Choroid plexus epithelial cell (primary cell): Measurements from ENCODE around the gene DNTT.

Experiments
- DNase-seq: peaks from one replicate; pipeline ENCODE4 v3.0.0-alpha.2; 2010; ENCODE audit warnings: low read depth
- H3K4me3 ChIP-seq: 2 replicates; pipeline ENCODE4 v1.5.1; 2011; ENCODE audit warnings: low read depth, mild to moderate bottlenecking, control low read depth, low read length, moderate library complexity
- TF ChIP-seq, protein P1 (sequence below): conservative IDR thresholded peaks from 2 replicates; pipeline ENCODE4 v1.5.1; 2011; ENCODE audit warnings: low read depth, mild to moderate bottlenecking, control low read depth, inconsistent platforms, low read length, moderate library complexity

The DNTT gene

DNA sequence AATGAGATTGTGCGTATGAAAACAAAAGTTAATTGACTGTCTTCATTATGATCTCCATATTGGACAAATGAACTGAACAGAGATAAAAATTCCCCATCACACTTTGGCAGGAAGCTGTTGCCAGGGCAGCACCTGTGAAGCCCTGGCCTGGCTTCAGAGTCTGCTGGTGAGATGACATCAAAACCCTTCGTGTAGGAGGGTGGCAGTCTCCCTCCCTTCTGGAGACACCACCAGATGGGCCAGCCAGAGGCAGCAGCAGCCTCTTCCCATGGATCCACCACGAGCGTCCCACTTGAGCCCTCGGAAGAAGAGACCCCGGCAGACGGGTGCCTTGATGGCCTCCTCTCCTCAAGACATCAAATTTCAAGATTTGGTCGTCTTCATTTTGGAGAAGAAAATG is at the start of gene DNTT:
Gene DNTT (plus strand): TSS at position 205 of the 400 bp plus-strand sequence. CDS start 64 bp downstream, at position 269.
- TF ChIP-seq, protein P1, sequence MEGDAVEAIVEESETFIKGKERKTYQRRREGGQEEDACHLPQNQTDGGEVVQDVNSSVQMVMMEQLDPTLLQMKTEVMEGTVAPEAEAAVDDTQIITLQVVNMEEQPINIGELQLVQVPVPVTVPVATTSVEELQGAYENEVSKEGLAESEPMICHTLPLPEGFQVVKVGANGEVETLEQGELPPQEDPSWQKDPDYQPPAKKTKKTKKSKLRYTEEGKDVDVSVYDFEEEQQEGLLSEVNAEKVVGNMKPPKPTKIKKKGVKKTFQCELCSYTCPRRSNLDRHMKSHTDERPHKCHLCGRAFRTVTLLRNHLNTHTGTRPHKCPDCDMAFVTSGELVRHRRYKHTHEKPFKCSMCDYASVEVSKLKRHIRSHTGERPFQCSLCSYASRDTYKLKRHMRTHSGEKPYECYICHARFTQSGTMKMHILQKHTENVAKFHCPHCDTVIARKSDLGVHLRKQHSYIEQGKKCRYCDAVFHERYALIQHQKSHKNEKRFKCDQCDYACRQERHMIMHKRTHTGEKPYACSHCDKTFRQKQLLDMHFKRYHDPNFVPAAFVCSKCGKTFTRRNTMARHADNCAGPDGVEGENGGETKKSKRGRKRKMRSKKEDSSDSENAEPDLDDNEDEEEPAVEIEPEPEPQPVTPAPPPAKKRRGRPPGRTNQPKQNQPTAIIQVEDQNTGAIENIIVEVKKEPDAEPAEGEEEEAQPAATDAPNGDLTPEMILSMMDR: no peak
- DNase-seq: no peak
- no peak within 1 kb of the TSS for H3K4me3 ChIP-seq

- H3K4me3 ChIP-seq: no peak overlapping the region
- TF ChIP-seq, protein P1: no peak
- no peak for DNase-seq
Observed at GRCh38 chr10:96254976-96255375, 49.3 kb upstream of the DNTT start.

- H3K4me3 ChIP-seq: no peak overlapping the region
- no peak for DNase-seq
- TF ChIP-seq, protein P1: no peak
Observed at GRCh38 chr10:96255549-96256333, 48.5 kb upstream of the DNTT start.

DNA sequence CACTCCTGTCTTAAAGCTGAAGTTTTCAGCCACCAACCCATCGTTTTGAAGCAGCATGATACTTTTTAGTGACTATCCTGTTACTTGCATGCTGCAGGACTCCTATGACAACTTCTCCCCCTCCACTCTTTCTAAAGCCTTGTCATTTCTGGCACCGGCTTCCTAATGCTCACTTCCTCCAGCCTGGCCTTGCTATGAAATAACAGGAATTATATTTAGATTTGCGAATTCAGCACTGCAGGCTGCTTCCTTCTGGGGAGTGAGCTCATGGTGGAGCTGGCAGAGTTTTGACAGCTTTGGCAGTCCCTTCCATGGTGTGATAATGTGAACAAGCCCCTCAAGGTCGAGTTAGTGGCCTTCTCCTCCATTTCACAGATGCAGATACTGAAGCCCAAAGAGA is 46.3 kb upstream of the DNTT start:
- H3K4me3 ChIP-seq: no peak overlapping the region
- no peak for DNase-seq
- TF ChIP-seq, protein P1: no peak

DNA sequence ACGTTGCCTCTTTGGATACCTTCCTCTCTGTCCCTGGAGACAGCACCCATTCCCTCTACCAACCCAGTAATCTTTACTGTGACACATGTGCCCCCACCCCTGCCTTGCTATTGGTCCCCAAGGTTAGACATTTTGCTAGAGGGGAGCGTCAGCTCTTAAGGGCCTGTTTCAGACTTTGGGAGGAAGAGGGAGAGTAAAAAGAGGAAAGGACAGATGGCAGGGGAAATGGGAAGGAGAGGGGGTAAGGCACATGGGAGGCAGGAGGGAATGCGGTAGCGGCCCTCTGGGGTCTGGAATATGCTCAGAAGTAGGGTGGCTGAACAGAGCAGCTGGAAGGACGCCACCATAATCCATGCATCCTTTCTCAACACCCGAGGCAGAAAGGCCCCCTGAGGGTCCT is 45.1 kb upstream of the DNTT start:
- TF ChIP-seq, protein P1: no peak
- no peak for DNase-seq
- H3K4me3 ChIP-seq: no peak overlapping the region

- DNase-seq: no peak
- TF ChIP-seq, protein P1: no peak
- H3K4me3 ChIP-seq: no peak overlapping the region
Observed at GRCh38 chr10:96260014-96260413, 44.2 kb upstream of the DNTT start.

GRCh38 chr10:96261132-96261531 is 43.1 kb upstream of the DNTT start:
- TF ChIP-seq, protein P1: no peak
- DNase-seq: no peak
- no peak overlapping the region for H3K4me3 ChIP-seq
